AG04450 (cell line): ENCODE measurements around the gene SERPINH1. TPM values are rescaled to one million over a fixed set of nuclear protein-coding genes. Genes with fewer than 3 reads are reported as not detected.

Source experiments
- CTCF ChIA-PET: fragments of 300-600, 350-600 bp; formaldehyde crosslinking; extraction: SDS; loops from one replicate; lab custom pipeline; 2022; ENCODE audit warnings: antibody characterized with exemption, inconsistent platforms; lab: Charles Lee
- POLR2A ChIA-PET: fragments of 350-600 bp; formaldehyde crosslinking; extraction: SDS; loops from one replicate; lab custom pipeline; 2021; ENCODE audit warnings: antibody characterized with exemption, inconsistent platforms; lab: Yijun Ruan, JAX
- DNase-seq: peaks from one replicate; pipeline ENCODE4 v3.0.0-alpha.2; 2011; ENCODE audit warnings: low read depth, low spot score
- H3K27ac ChIP-seq: one replicate; pipeline ENCODE4 v1.5.1; 2012; ENCODE audit warnings: low read depth, low read length, control low read depth
- H3K27me3 ChIP-seq: one replicate; pipeline ENCODE4 v1.6.0; 2012; ENCODE audit warnings: low read length; ENCODE audit not compliant: control insufficient read depth, insufficient read depth
- H3K4me3 ChIP-seq: 2 replicates; pipeline ENCODE4 v1.5.1; 2011; ENCODE audit warnings: mild to moderate bottlenecking, low read depth, low read length, control low read depth
- H3K9me3 ChIP-seq: 2 replicates; pipeline ENCODE4 v1.5.1; 2012; ENCODE audit warnings: low read length; ENCODE audit not compliant: control insufficient read depth, insufficient read depth
- CTCF ChIP-seq: IDR thresholded peaks from 2 replicates; pipeline ENCODE4 v1.5.1; 2011; ENCODE audit warnings: low read depth, low read length, control low read depth, inconsistent platforms
- polyA plus RNA-seq: library from polyadenylated mRNA; depleted of rRNA; stranded (reverse); fragments of >200 nt; gene quantifications from 2 replicates; pipeline ENCODE4 v1.2.3, GENCODE V29; 2011

The SERPINH1 gene
- polyA plus RNA-seq, 1 experiment = 881 TPM

- Histone ChIP-seq H3K4me3 (no peak overlapping the region), H3K27me3 (peaks cover 5% of the 10 kb centered on the region), H3K9me3 (no peaks in the 10 kb centered on the region), H3K27ac (no peak overlapping the region)
- CTCF ChIA-PET = interaction anchor here (1.2 to 8.3 kb wide), 4 partner anchors 9 to 146 kb away, joined by 3 to 182 read pairs (median 36); partner anchors contain the start of gene GDPD5
- no peak for TF ChIP-seq CTCF
- no peak for DNase-seq
- POLR2A ChIA-PET = interaction anchor here (0.9 kb wide), 1 partner anchor 49 kb away, joined by 3 read pairs; no protein-coding TSS in a partner anchor
Measured at GRCh38 chr11:75535071-75535470, 27.0 kb upstream of the SERPINH1 start.

GRCh38 chr11:75536786-75537641 is 25.0 kb upstream of the SERPINH1 start:
- no peak overlapping the region for H3K27ac ChIP-seq
- no peaks in the 10 kb centered on the region for H3K9me3 ChIP-seq
- TF ChIP-seq CTCF = no peak
- POLR2A ChIA-PET = interaction anchor here (1.0 kb wide), 1 partner anchor 17 kb away, joined by 3 read pairs; no protein-coding TSS in a partner anchor
- H3K4me3 ChIP-seq = no peak overlapping the region
- no peak for DNase-seq
- no peaks in the 10 kb centered on the region for H3K27me3 ChIP-seq
- CTCF ChIA-PET = interaction anchor here (0.7 to 1.4 kb wide), 3 partner anchors 8 to 91 kb away, joined by 3 read pairs; no protein-coding TSS in a partner anchor

- H3K9me3 ChIP-seq = no peaks in the 10 kb centered on the region
- H3K27me3 ChIP-seq = no peaks in the 10 kb centered on the region
- no peak for TF ChIP-seq CTCF
- ChIA-PET CTCF (interaction anchor here (1.2 to 1.3 kb wide), 2 partner anchors 8 to 92 kb away, joined by 3 read pairs; no protein-coding TSS in a partner anchor), POLR2A (no interaction called here)
- no peak for DNase-seq
- H3K4me3 ChIP-seq = no peak overlapping the region
- no peak overlapping the region for H3K27ac ChIP-seq
Measured at GRCh38 chr11:75537740-75538139, 24.3 kb upstream of the SERPINH1 start.

- Histone ChIP-seq H3K4me3 (no peak overlapping the region), H3K27ac (no peak overlapping the region), H3K9me3 (no peaks in the 10 kb centered on the region), H3K27me3 (no peaks in the 10 kb centered on the region)
- POLR2A ChIA-PET = no interaction called here
- DNase-seq = no peak
- TF ChIP-seq CTCF = no peak
- CTCF ChIA-PET = interaction anchor here (0.6 to 1.3 kb wide), 3 partner anchors 9 to 1038 kb away, joined by 3 read pairs; no protein-coding TSS in a partner anchor
Measured at GRCh38 chr11:75538150-75538942, 23.7 kb upstream of the SERPINH1 start.
